T follicular helper cell (primary cell): ENCODE measurements around the gene LONP1.

ENCODE experiments used
- DNase-seq: peaks from one replicate; pipeline ENCODE4 v3.0.0-alpha.2; 2020; ENCODE audit warnings: low read depth

LONP1 gene

DNA sequence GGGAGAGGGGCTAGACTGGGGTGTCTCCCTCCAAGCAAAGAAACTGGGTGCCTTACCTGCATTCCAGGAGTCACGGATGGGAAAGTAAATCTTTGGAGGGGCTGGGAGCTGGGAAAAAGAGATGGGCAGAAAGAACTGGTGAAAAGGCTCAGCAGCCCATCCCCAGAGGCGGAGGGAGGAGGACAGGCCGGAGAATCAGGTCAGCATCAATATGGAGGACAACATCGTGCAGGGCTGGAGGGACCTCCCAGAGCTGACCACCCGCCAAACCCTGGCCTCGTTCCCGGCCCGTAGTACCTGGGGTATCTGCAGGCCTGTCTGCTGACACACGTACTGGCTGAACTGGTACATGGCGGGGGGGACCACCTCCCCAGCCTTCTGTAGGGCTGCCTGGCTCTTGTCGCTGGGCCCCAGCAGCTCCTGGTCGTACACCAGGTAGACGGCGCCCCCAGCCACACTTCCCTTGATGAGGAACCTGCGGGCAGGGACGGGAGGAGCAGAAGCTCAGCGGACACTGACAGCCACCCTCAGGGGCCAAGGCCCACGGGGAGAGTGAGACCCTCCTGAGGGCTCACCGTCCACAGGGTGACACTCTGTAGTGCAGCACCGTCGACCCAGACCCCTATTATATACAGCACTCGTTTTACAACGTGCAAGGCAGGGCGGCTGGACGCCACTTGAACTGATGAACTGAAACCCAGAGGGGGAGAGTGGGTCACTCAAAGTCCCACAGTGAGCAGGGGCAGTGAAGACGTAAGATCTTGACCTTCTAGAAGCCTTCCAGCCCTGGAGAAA is 40.5 kb downstream of the LONP1 start:
- no peak for DNase-seq

- DNase-seq = no peak
Observed at GRCh38 chr19:5678071-5678718, 41.8 kb downstream of the LONP1 start.

- no peak for DNase-seq
Observed at GRCh38 chr19:5677580-5677979, 42.4 kb downstream of the LONP1 start.

- DNase-seq = no peak
Observed at GRCh38 chr19:5677136-5677535, 42.8 kb downstream of the LONP1 start.

- DNase-seq = no peak
Observed at GRCh38 chr19:5676772-5677105, 43.2 kb downstream of the LONP1 start.

- no peak for DNase-seq
Observed at GRCh38 chr19:5676105-5676771, 43.7 kb downstream of the LONP1 start.

- DNase-seq = no peak
Observed at GRCh38 chr19:5674714-5675113, 45.2 kb downstream of the LONP1 start.

GRCh38 chr19:5673752-5674151 is 46.2 kb downstream of the LONP1 start:
- DNase-seq = no peak

- DNase-seq = no peak
Observed at GRCh38 chr19:5672708-5673459, 47.1 kb downstream of the LONP1 start.

GRCh38 chr19:5671600-5671999 is 48.3 kb downstream of the LONP1 start:
- DNase-seq = no peak

GRCh38 chr19:5669212-5669611 is 50.7 kb downstream of the LONP1 start:
- no peak for DNase-seq

DNA sequence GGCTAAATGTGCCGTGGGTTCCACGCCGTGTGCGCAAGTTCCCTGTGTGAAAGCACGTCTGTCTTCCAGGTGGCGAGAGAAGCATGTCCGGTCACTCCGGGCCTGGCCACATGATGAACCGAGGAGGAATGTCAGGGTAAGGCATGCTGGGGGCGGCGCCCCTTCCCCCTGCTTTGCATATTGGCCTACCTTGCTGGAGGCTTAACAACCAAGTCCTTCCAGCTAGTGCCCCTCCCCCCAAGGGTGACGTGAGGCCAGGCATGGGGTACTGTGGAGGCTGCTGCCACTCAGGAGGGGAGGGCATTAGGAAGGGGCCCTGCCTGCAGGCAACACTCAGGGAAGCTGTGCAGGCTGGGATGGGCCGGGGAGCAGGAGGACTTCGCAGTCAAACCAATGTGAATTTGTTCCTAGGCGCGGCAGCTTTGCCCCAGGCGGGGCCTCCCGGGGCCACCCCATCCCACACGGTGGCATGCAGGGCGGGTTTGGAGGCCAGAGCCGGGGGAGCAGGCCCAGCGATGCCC is 52.1 kb downstream of the LONP1 start:
- DNase-seq = no peak

DNA sequence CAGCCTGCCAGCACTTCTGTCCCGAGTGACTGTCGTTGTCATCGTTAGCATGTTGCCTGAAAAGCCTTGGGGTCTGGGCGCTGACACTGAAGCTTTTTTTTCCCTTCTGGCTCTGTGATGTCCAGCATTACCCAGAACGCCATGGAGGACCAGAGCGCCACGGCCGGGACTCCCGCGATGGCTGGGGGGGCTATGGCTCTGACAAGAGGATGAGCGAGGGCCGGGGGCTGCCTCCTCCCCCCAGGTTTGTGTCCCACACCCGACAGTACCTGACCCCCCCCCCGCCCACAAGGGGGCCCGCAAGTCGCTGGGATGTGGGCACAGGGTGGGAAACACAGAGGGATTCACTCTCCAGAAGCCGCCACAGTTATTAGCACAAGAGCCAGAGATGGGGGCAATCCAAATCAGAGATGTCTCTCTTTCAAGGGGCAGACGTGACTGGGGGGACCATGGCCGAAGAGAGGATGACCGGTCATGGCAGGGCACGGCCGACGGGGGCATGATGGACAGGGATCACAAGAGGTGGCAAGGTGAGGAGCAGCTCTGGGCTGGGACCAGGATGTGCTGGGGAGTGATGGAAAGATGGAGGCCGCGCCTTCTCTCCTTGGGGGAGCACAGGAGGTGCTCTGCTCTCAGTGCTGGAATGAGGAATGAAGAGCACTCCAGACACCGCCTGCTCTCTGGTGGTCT is 52.9 kb downstream of the LONP1 start:
- DNase-seq = no peak

DNA sequence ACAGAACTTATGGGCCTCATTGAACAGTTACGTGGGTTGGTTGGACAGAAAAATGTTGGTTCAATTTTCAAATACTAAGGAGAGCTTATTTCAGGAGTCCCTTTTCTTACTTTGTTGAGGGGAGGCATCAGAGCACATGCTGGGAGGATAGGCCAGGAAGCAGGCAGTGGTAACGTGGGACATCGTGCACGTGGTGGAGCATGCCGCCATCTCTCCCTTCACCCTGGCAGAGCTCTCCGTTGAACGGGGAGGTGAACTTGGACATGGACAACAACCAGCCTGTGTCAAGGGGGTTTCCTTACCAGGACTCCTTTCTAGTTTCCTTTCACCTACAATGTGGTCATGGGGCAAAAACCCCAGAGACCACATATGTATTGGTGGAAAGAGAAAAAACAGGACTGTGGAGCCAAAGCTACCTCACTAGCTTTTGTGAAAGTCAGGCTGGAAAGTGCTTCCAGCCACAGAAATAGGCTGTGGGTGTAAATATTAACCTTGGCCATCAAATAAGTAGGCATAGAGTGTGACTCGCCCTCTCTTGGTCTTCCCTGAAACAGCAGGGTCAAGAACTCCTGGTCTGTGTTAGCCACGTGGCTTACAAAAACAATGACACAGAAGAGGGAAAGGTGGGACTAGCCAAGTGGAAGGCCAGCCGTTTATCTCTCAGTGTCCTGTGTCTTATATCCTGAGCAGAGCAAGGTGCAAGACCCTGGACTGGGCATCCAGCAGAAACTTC is 54.0 kb downstream of the LONP1 start:
- no peak for DNase-seq

DNA sequence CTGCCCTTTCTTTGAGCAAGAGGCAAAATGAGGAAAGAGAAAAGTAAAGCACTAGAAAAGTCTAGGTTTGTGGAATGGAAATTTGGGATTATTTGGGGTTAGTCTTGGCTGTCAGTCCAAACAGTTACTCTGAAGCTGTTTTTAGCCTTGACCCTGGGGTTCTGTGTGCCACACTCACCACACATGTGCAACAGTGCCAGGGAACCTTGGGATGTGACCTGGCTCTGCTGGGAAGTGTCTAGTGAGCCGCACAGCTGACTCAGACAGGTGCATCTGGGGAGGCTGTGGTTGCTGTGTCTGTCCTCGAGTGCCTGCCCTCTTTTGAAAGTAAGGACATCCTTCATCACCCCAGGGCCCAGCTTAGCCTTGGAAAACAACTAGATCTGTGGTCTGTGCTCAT is 55.4 kb downstream of the LONP1 start:
- DNase-seq = no peak

DNA sequence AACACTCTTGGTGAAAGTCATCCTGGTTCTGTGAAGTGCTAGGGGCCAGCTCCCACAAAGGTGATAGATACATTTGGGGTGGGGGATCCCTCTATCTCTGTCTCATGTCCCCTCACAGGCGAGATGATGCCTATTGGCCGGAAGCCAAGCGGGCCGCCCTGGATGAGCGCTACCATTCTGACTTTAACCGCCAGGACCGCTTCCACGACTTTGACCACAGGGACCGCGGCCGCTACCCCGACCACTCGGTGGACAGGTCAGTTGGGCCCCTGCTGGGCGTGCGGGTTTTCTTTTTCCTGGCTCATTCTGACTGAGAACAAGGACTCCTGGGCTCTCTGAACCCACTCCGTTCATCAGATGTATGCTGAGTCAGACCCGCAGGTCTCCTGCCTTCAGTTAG is 56.0 kb downstream of the LONP1 start:
- DNase-seq = no peak

DNA sequence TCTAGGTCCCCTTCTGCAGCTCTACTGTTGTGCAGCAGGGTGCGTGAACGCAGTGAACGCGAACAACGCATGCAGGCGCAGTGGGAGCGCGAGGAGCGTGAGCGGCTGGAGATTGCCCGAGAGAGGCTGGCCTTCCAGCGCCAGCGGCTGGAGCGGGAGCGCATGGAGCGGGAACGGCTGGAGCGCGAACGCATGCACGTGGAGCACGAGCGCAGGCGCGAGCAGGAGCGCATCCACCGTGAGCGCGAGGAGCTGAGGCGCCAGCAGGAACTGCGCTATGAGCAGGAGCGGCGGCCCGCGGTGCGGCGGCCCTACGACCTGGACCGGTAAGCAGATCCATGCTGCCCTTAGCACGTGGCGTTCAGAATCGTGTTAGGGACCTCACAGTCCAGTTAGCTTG is 58.5 kb downstream of the LONP1 start:
- no peak for DNase-seq

DNA sequence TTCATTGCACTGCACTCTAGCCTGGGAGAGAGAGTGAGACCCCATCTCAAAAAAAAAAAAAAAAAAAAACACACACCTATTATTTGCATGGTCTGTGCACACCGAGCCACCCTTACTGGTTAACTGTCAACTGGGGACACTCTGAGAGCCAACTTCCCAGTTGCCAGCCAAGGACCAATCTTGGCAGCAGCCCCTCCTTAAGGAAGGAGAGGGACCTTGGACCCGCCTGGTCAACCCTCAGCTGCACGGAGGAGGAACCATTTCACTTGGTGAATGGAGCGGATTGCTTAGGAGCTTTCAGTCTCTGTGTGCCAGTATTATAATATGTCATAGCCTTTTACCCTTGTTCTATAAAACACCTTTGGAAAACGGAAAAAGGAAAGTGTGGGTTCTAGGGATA is 64.5 kb downstream of the LONP1 start:
- DNase-seq = no peak

DNA sequence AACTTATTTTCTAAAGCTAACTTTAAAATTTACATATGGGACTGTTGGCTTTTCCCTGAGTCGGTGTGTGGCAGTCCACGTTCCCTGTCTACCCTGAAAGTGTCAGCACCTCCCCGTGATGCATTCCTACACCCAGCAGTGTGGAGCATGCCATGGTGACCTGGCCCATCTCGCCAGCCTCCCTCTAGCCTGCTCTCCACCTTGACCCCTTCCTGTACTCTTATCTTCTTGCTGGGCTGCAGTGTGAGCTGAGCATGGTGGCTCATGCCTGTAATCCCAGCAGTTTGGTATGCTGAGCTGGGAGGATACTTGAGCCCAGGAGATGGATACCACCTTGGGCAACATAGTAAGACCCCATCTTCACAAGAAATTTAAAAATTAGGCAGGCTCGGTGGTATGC is 65.0 kb downstream of the LONP1 start:
- no peak for DNase-seq

- DNase-seq = no peak
Observed at GRCh38 chr19:5652261-5652660, 67.7 kb downstream of the LONP1 start.

- no peak for DNase-seq
Observed at GRCh38 chr19:5651361-5651760, 68.6 kb downstream of the LONP1 start.
